ENCODE results near the gene NUP93. TPM values are rescaled to one million over a fixed set of nuclear protein-coding genes. Genes with fewer than 3 reads are reported as not detected.

Gene NUP93
- polyA plus RNA-seq, 1 donor (not counting 4 experiments of a cell fraction or from before 2014, with no cell fraction given) = 74.1 TPM

DNA sequence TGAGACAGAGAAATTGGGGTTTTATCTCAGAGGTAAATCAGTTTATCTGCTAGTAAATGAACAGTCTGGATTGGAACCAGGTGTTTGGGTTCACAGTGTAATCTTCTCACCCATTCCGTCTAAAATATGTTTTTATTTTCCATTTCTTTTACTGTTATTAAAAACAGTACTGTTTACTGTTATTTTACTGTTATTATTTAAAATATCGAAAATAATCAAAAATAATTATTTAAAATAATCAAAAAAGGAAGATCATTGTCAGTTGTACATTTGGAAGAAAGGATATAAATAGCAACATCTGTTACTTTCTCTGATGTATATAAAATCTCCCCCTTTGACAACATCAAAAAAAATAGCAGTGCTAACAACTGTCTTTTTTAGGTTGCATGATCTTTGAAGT is 11.5 kb downstream of the NUP93 start:
- Histone ChIP-seq H3K79me2 (ENCODE audit: control insufficient read depth, insufficient read depth, low read length) (peaks cover 49% of the 10 kb centered on the region), H3K9me1 (ENCODE audit: control insufficient read depth, extremely low read depth, insufficient read depth, low read length) (peaks cover 2% of the 10 kb centered on the region), H4K20me1 (ENCODE audit: control insufficient read depth, extremely low read depth, insufficient read depth, low read length) (no peaks in the 10 kb centered on the region), H3K4me2 (ENCODE audit: control insufficient read depth, extremely low read depth, insufficient read depth, low read depth, low read length) (peak overlapping the region; percentile 74), H3K27ac (ENCODE audit: control insufficient read depth, insufficient read depth, low read length) (peak overlapping the region; percentile 82), H3K4me3 (ENCODE audit: control insufficient read depth in 2 of 3, extremely low read depth in 1 of 3, insufficient read depth in 2 of 3, low read depth in 1 of 3, low read length in 3 of 3) (no peak overlapping the region), H3K36me3 (ENCODE audit: control insufficient read depth in 2 of 2, extremely low read depth in 1 of 2, insufficient read depth in 2 of 2, low read length in 2 of 2) (peaks cover 0 to 2% of the 10 kb centered on the region in 2 experiments), H3K9me3 (ENCODE audit: control insufficient read depth, low read depth, low read length) (no peaks in the 10 kb centered on the region), H3K4me1 (ENCODE audit: control insufficient read depth, extremely low read depth, insufficient read depth, low read length) (peaks cover 35% of the 10 kb centered on the region), H3K27me3 (ENCODE audit: control insufficient read depth, extremely low read depth, insufficient read depth, low read length) (no peaks in the 10 kb centered on the region), H2AFZ (ENCODE audit: control insufficient read depth, low read length) (no peak overlapping the region), H3K9ac (ENCODE audit: control insufficient read depth, extremely low read depth, insufficient read depth, low read length) (peak overlapping the region; percentile 44)
- TF ChIP-seq, protein P1, sequence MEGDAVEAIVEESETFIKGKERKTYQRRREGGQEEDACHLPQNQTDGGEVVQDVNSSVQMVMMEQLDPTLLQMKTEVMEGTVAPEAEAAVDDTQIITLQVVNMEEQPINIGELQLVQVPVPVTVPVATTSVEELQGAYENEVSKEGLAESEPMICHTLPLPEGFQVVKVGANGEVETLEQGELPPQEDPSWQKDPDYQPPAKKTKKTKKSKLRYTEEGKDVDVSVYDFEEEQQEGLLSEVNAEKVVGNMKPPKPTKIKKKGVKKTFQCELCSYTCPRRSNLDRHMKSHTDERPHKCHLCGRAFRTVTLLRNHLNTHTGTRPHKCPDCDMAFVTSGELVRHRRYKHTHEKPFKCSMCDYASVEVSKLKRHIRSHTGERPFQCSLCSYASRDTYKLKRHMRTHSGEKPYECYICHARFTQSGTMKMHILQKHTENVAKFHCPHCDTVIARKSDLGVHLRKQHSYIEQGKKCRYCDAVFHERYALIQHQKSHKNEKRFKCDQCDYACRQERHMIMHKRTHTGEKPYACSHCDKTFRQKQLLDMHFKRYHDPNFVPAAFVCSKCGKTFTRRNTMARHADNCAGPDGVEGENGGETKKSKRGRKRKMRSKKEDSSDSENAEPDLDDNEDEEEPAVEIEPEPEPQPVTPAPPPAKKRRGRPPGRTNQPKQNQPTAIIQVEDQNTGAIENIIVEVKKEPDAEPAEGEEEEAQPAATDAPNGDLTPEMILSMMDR (optimal IDR thresholded peaks at IDR 0.05 in 1 of 3, IDR thresholded peaks at IDR 0.05 in 1 of 3, conservative IDR thresholded peaks at IDR 0.05 in 1 of 3; ENCODE audit: extremely low read depth in 1 of 3, insufficient read depth in 2 of 3, low read length in 3 of 3) = no peak
- TF ChIP-seq EZH2 (IDR thresholded peaks at IDR 0.05; ENCODE audit: low read length) = no peak
- DNase-seq (ENCODE audit: low read depth, low spot score) (no peak), FAIRE-seq (no peak)
- dilution Hi-C loops (cut with MboI; ENCODE audit: extremely low pct_ligation_motif_present, low sequenced_read_pairs) = no loop called here

DNA sequence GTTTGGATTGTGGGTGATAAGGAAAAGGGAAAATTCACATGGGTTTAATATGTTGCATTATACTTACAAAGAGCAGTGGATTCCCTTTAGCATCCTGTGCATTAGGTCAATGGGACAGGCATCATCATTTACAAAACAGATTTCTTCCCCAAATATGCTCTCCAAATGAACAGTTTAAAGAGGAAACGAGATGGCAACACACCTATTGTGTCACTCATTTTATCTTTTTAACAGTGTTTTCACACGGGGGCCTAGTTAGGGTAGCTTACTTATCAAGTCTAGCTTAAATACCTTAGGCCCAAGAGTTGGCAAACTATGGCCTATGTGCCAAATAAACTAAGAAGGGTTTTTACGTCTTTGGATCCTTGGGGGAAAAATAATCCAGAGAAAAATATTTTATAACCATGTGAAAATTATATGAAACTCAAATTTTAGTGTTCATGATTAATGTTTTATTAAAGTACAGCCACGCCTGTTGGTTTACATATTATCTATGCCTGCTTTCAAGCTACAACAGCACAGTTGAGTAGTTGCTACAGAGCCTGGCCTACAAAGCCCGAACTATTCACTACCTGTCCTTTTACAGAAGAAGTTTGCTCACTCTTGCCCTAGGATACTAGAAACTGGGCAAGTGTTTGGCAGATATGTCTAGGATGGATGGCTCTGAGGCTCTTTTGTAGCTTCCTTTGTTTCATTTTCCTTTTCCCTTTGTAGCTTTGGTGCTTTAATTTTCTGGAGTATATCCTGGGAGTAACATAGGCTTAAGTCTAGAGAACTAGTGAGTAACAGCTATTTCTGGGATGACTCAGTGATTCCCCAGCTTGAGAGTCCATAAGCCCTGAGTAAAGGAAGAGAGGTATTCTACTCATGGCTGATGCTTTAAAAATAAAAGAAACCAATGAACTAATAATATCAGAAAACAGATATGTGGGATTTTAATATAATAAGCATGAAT is 12.4 kb downstream of the NUP93 start:
- DNase-seq (ENCODE audit: low read depth, low spot score) = peak; percentile 33
- H4K20me1 ChIP-seq (ENCODE audit: control insufficient read depth, extremely low read depth, insufficient read depth, low read length) = no peaks in the 10 kb centered on the region
- H3K4me1 ChIP-seq (ENCODE audit: control insufficient read depth, extremely low read depth, insufficient read depth, low read length) = peaks cover 35% of the 10 kb centered on the region

More for the DNA sequence above, 12.4 kb downstream of the NUP93 start:
- H3K9ac ChIP-seq (ENCODE audit: control insufficient read depth, extremely low read depth, insufficient read depth, low read length) = peak overlapping the region; percentile 64
- H2AFZ ChIP-seq (ENCODE audit: control insufficient read depth, low read length) = peak overlapping the region; percentile 25
- peak overlapping the region; percentile 74 for H3K4me2 ChIP-seq (ENCODE audit: control insufficient read depth, extremely low read depth, insufficient read depth, low read depth, low read length)
- H3K9me3 ChIP-seq (ENCODE audit: control insufficient read depth, low read depth, low read length) = no peaks in the 10 kb centered on the region
- peak overlapping the region; percentile 82 for H3K27ac ChIP-seq (ENCODE audit: control insufficient read depth, insufficient read depth, low read length)
- H3K27me3 ChIP-seq (ENCODE audit: control insufficient read depth, extremely low read depth, insufficient read depth, low read length) = no peaks in the 10 kb centered on the region
- peaks cover 2% of the 10 kb centered on the region for H3K9me1 ChIP-seq (ENCODE audit: control insufficient read depth, extremely low read depth, insufficient read depth, low read length)
- H3K79me2 ChIP-seq (ENCODE audit: control insufficient read depth, insufficient read depth, low read length) = peaks cover 46% of the 10 kb centered on the region
- FAIRE-seq = peak; percentile 72
- peak overlapping the region in 2 of 3 experiments; percentile 41 to 48 for H3K4me3 ChIP-seq (ENCODE audit: control insufficient read depth in 2 of 3, extremely low read depth in 1 of 3, insufficient read depth in 2 of 3, low read depth in 1 of 3, low read length in 3 of 3)
- peaks cover 0 to 2% of the 10 kb centered on the region in 2 experiments for H3K36me3 ChIP-seq (ENCODE audit: control insufficient read depth in 2 of 2, extremely low read depth in 1 of 2, insufficient read depth in 2 of 2, low read length in 2 of 2)
- TF ChIP-seq, protein P1 (optimal IDR thresholded peaks at IDR 0.05 in 1 of 3, IDR thresholded peaks at IDR 0.05 in 1 of 3, conservative IDR thresholded peaks at IDR 0.05 in 1 of 3; ENCODE audit: extremely low read depth in 1 of 3, insufficient read depth in 2 of 3, low read length in 3 of 3) = no peak
- no peak for TF ChIP-seq EZH2 (IDR thresholded peaks at IDR 0.05; ENCODE audit: low read length)
- dilution Hi-C loops (cut with MboI; ENCODE audit: extremely low pct_ligation_motif_present, low sequenced_read_pairs) = no loop called here

All from keratinocyte (primary cell).